Measurements from ENCODE around the gene FRMD4B. TPM values are rescaled to one million over a fixed set of nuclear protein-coding genes. Genes with fewer than 3 reads are reported as not detected.

FRMD4B gene
- total RNA-seq, 3 donors from 2014 or later (not counting 1 experiment from before 2014, with no cell fraction given) = 8.5 to 19.8 (median 9.4) TPM

- no peak for TF ChIP-seq CTCF (IDR thresholded peaks at IDR 0.05)
- H3K9me3 ChIP-seq (ENCODE audit: control insufficient read depth, insufficient read depth, low read length) = no peaks in the 10 kb centered on the region
- no peak overlapping the region for H3K27ac ChIP-seq (ENCODE audit: low read length)
- H3K9me3 Mint-ChIP-seq = no peaks in the 10 kb centered on the region
- peaks cover 9 to 14% of the 10 kb centered on the region in 2 donors for H3K27me3 Mint-ChIP-seq (ENCODE audit: low read depth in 2 of 2)
- H3K4me3 ChIP-seq (ENCODE audit: low read length) = no peak overlapping the region
- intact Hi-C loops (cut with micrococcal nuclease) = no loop called here
- H3K4me1 ChIP-seq (ENCODE audit: control insufficient read depth, insufficient read depth, low read length) = no peaks in the 10 kb centered on the region
- no peaks in the 10 kb centered on the region for H3K27me3 ChIP-seq (ENCODE audit: control insufficient read depth, insufficient read depth, low read length)
- no peak overlapping the region for H3K27ac Mint-ChIP-seq
- ATAC-seq = no peak
- H3K4me3 Mint-ChIP-seq = no peak overlapping the region
- DNase-seq = no peak
- no peaks in the 10 kb centered on the region for H3K36me3 ChIP-seq (ENCODE audit: control insufficient read depth, insufficient read depth, low read length)
- H3K36me3 Mint-ChIP-seq = no peaks in the 10 kb centered on the region
- no peaks in the 10 kb centered on the region for H3K4me1 Mint-ChIP-seq
These were observed 257.4 kb downstream of the FRMD4B start for GRCh38 chr3:69128509-69128908.

GRCh38 chr3:69126999-69127398 lies 258.9 kb downstream of the FRMD4B start:
- Histone ChIP-seq H3K4me1 (ENCODE audit: control insufficient read depth, insufficient read depth, low read length) (no peaks in the 10 kb centered on the region), H3K4me3 (ENCODE audit: low read length) (no peak overlapping the region), H3K9me3 (ENCODE audit: control insufficient read depth, insufficient read depth, low read length) (no peaks in the 10 kb centered on the region), H3K36me3 (ENCODE audit: control insufficient read depth, insufficient read depth, low read length) (no peaks in the 10 kb centered on the region), H3K27me3 (ENCODE audit: control insufficient read depth, insufficient read depth, low read length) (no peaks in the 10 kb centered on the region), H3K27ac (ENCODE audit: low read length) (no peak overlapping the region)
- no peaks in the 10 kb centered on the region for H3K9me3 Mint-ChIP-seq
- ATAC-seq (no peak), DNase-seq (no peak)
- no peak for TF ChIP-seq CTCF (IDR thresholded peaks at IDR 0.05)
- no peaks in the 10 kb centered on the region for H3K4me1 Mint-ChIP-seq
- peaks cover 9 to 14% of the 10 kb centered on the region in 2 donors for H3K27me3 Mint-ChIP-seq (ENCODE audit: low read depth in 2 of 2)
- H3K36me3 Mint-ChIP-seq = no peaks in the 10 kb centered on the region
- no peak overlapping the region for H3K27ac Mint-ChIP-seq
- intact Hi-C loops (cut with micrococcal nuclease) = no loop called here
- 86% methylated on average over 2 of the region's 2 CpGs for WGBS (ENCODE audit: insufficient coverage)
- no peak overlapping the region for H3K4me3 Mint-ChIP-seq

- DNase-seq (no peak), ATAC-seq (no peak)
- intact Hi-C loops (cut with micrococcal nuclease) = no loop called here
- WGBS (ENCODE audit: insufficient coverage) = 97% methylated on average over 3 of the region's 3 CpGs
- Mint-ChIP-seq H3K27me3 (ENCODE audit: low read depth in 2 of 2) (peaks cover 9 to 14% of the 10 kb centered on the region in 2 donors), H3K36me3 (no peaks in the 10 kb centered on the region), H3K9me3 (no peaks in the 10 kb centered on the region), H3K4me3 (no peak overlapping the region), H3K27ac (no peak overlapping the region), H3K4me1 (peaks cover 0 to 1% of the 10 kb centered on the region in 2 donors)
- Histone ChIP-seq H3K9me3 (ENCODE audit: control insufficient read depth, insufficient read depth, low read length) (no peaks in the 10 kb centered on the region), H3K27ac (ENCODE audit: low read length) (no peak overlapping the region), H3K27me3 (ENCODE audit: control insufficient read depth, insufficient read depth, low read length) (no peaks in the 10 kb centered on the region), H3K4me1 (ENCODE audit: control insufficient read depth, insufficient read depth, low read length) (no peaks in the 10 kb centered on the region), H3K4me3 (ENCODE audit: low read length) (no peak overlapping the region), H3K36me3 (ENCODE audit: control insufficient read depth, insufficient read depth, low read length) (no peaks in the 10 kb centered on the region)
- no peak for TF ChIP-seq CTCF (IDR thresholded peaks at IDR 0.05)
These were observed 259.7 kb downstream of the FRMD4B start for GRCh38 chr3:69126216-69126615.

- no peaks in the 10 kb centered on the region for H3K36me3 Mint-ChIP-seq
- H3K36me3 ChIP-seq (ENCODE audit: control insufficient read depth, insufficient read depth, low read length) = no peaks in the 10 kb centered on the region
- H3K27ac Mint-ChIP-seq = no peak within 1 kb of the TSS
- no peak for ATAC-seq
- 98% methylated on average over 3 of the region's 3 CpGs for WGBS (ENCODE audit: insufficient coverage)
- peaks cover 5 to 14% of the 10 kb centered on the region in 2 donors for H3K27me3 Mint-ChIP-seq (ENCODE audit: low read depth in 2 of 2)
- no peaks in the 10 kb centered on the region for H3K4me1 ChIP-seq (ENCODE audit: control insufficient read depth, insufficient read depth, low read length)
- H3K4me3 ChIP-seq (ENCODE audit: low read length) = no peak within 1 kb of the TSS
- peaks cover 0 to 5% of the 10 kb centered on the region in 2 donors for H3K4me1 Mint-ChIP-seq
- no peaks in the 10 kb centered on the region for H3K9me3 ChIP-seq (ENCODE audit: control insufficient read depth, insufficient read depth, low read length)
- intact Hi-C loops (cut with micrococcal nuclease) = no loop called here
- H3K27ac ChIP-seq (ENCODE audit: low read length) = no peak within 1 kb of the TSS
- no peak within 1 kb of the TSS for H3K4me3 Mint-ChIP-seq
- TF ChIP-seq CTCF (IDR thresholded peaks at IDR 0.05) = no peak
- no peak for DNase-seq
- H3K27me3 ChIP-seq (ENCODE audit: control insufficient read depth, insufficient read depth, low read length) = no peaks in the 10 kb centered on the region
- no peaks in the 10 kb centered on the region for H3K9me3 Mint-ChIP-seq
These were observed 263.5 kb downstream of the FRMD4B start, which contains the start of gene LMOD3 for GRCh38 chr3:69122403-69122802. TSS of gene LMOD3 (minus strand) at chr3:69122595. CDS start at chr3:69122386, 209 bp downstream.

Measured in natural killer cell (primary cell).